Neural cell (in vitro differentiated cells): ENCODE measurements around the gene ENKUR. TPM values are rescaled to one million over a fixed set of nuclear protein-coding genes. Genes with fewer than 3 reads are reported as not detected.

ENCODE experiments used
- H2AFZ ChIP-seq: fragments of 200-600, 300-800 bp; sonication (generic), shearing (Covaris generic); 2 replicates; pipeline ENCODE4 v1.6.0; 2014; ENCODE audit warnings: low read depth, mild to moderate bottlenecking, antibody characterized with exemption, low read length, moderate library complexity
- H3F3A ChIP-seq: fragments of 200-600 bp; shearing (Covaris generic); 2 replicates; pipeline ENCODE4 v1.6.1; 2016; ENCODE audit warnings: mild to moderate bottlenecking, moderate library complexity, mixed read lengths, antibody characterized with exemption, low read length; ENCODE audit not compliant: insufficient read depth, poor library complexity, severe bottlenecking
- H3K27ac ChIP-seq: fragments of 200-600, 300-800 bp; sonication (generic), shearing (Covaris generic); 2 replicates; pipeline ENCODE4 v1.5.1; 2014; ENCODE audit warnings: mild to moderate bottlenecking, low read length, moderate library complexity
- H3K27me3 ChIP-seq: fragments of 300-800, 200-600 bp; sonication (generic), shearing (Covaris generic); 2 replicates; pipeline ENCODE4 v1.6.0; 2014; ENCODE audit warnings: mild to moderate bottlenecking, low read depth, low read length, moderate library complexity; ENCODE audit not compliant: insufficient read depth
- H3K36me3 ChIP-seq: fragments of 300-800, 200-600 bp; sonication (generic), shearing (Covaris generic); 2 replicates; pipeline ENCODE4 v1.5.1; 2014; ENCODE audit warnings: mild to moderate bottlenecking, antibody characterized with exemption, low read length, moderate library complexity; ENCODE audit not compliant: insufficient read depth
- H3K4me2 ChIP-seq: fragments of 300-800, 200-600 bp; sonication (generic), shearing (Covaris generic); 2 replicates; pipeline ENCODE4 v1.6.0; 2014; ENCODE audit warnings: mild to moderate bottlenecking, low read length
- H3K4me3 ChIP-seq: fragments of 300-800, 200-600 bp; sonication (generic), shearing (Covaris generic); 2 replicates; pipeline ENCODE4 v1.5.1; 2014; ENCODE audit warnings: mild to moderate bottlenecking, low read length, moderate library complexity
- H3K79me2 ChIP-seq: fragments of 200-600 bp; shearing (Covaris generic); replicated peaks from 2 replicates; pipeline ENCODE4 v1.6.0; 2014; ENCODE audit warnings: mild to moderate bottlenecking, low read length, moderate library complexity; ENCODE audit not compliant: insufficient read depth
- H3K9ac ChIP-seq: fragments of 300-800, 200-600 bp; sonication (generic), shearing (Covaris generic); 2 replicates; pipeline ENCODE4 v1.6.1; 2016; ENCODE audit warnings: mild to moderate bottlenecking, low read length, mixed read lengths
- H3K9me2 ChIP-seq: fragments of 200-600 bp; shearing (Covaris generic); 2 replicates; pipeline ENCODE4 v1.6.1; 2016; ENCODE audit warnings: mild to moderate bottlenecking, low read length, mixed read lengths; ENCODE audit not compliant: insufficient read depth
- H3K9me3 ChIP-seq: fragments of 200-600, 300-800 bp; sonication (generic), shearing (Covaris generic); 2 replicates; pipeline ENCODE4 v1.6.1; 2016; ENCODE audit warnings: mild to moderate bottlenecking, mixed run types, low read length, moderate library complexity, mixed read lengths
- H4K20me1 ChIP-seq: fragments of 200-600 bp; shearing (Covaris generic); 2 replicates; pipeline ENCODE4 v1.6.1; 2016; ENCODE audit warnings: mild to moderate bottlenecking, mixed run types; ENCODE audit not compliant: insufficient read depth
- CTCF ChIP-seq: fragments of 450-650 bp; IDR thresholded peaks from 2 replicates; pipeline ENCODE4 v1.5.1; 2014; ENCODE audit warnings: antibody characterized with exemption, mild to moderate bottlenecking, moderate library complexity; ENCODE audit not compliant: poor library complexity, severe bottlenecking
- EP300 ChIP-seq: fragments of 450-650 bp; conservative IDR thresholded peaks from 2 replicates; pipeline ENCODE4 v1.6.1; 2014; ENCODE audit warnings: antibody characterized with exemption, mild to moderate bottlenecking, moderate library complexity; ENCODE audit not compliant: poor library complexity, severe bottlenecking
- EZH2 ChIP-seq: fragments of 200-600, 300-800 bp; shearing (Covaris generic), sonication (generic); IDR thresholded peaks from 2 replicates; pipeline ENCODE4 v1.6.1; 2014; ENCODE audit warnings: antibody characterized with exemption, low read length, borderline replicate concordance, mild to moderate bottlenecking; ENCODE audit not compliant: insufficient read depth, poor library complexity, severe bottlenecking
- MXI1 ChIP-seq: fragments of 450-650 bp; conservative IDR thresholded peaks from 2 replicates; pipeline ENCODE4 v1.6.1; 2014; ENCODE audit warnings: antibody characterized with exemption, mild to moderate bottlenecking; ENCODE audit not compliant: poor library complexity, severe bottlenecking
- POLR2AphosphoS5 ChIP-seq: IDR thresholded peaks from 2 replicates; pipeline ENCODE4 v1.6.1; 2012
- RAD21 ChIP-seq: fragments of 450-650 bp; conservative IDR thresholded peaks from 2 replicates; pipeline ENCODE4 v1.6.1; 2014; ENCODE audit warnings: antibody characterized with exemption, mild to moderate bottlenecking, moderate library complexity
- SMC3 ChIP-seq: fragments of 450-650 bp; conservative IDR thresholded peaks from 2 replicates; pipeline ENCODE4 v1.6.1; 2014; ENCODE audit warnings: antibody characterized with exemption, mild to moderate bottlenecking, moderate library complexity; ENCODE audit not compliant: poor library complexity
- TAF1 ChIP-seq: IDR thresholded peaks from 2 replicates; pipeline ENCODE4 v1.6.1; 2012; ENCODE audit warnings: low read depth
- polyA plus RNA-seq: library from polyadenylated mRNA; depleted of rRNA; stranded (reverse); fragments of >200 nt; gene quantifications from 2 replicates; pipeline ENCODE4 v1.2.3, GENCODE V29; 2014
- TF ChIP-seq, protein P1 (sequence below): IDR thresholded peaks from 2 replicates; pipeline ENCODE4 v1.6.1; 2012; ENCODE audit warnings: borderline replicate concordance

The ENKUR gene
- polyA plus RNA-seq, 1 donor from 2014 or later: 2.6 TPM

DNA sequence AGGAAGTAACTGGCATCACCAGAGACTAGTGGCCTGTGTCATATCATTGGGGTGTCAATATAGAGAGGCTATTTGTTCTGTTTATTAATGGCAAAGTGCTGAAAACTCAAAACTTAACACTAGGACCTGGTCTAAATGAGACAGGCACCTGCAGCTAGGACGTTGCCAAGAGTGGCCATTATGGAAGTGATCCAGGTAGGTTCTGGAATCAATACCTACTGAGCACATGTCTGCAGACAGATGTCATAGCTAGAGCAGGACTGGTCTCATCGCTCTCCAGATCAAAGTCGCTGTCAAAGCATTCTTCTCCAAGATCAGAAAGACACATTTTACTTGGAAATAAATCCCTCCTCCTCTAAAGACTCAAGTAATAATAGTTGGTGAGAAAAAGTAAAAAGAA is 40.8 kb upstream of the ENKUR start:
- Histone ChIP-seq H3F3A (no peaks in the 10 kb centered on the region), H3K9me3 (no peaks in the 10 kb centered on the region), H3K27ac (no peak overlapping the region), H3K4me3 (no peak overlapping the region), H3K4me2 (no peak overlapping the region), H3K36me3 (no peaks in the 10 kb centered on the region), H4K20me1 (no peaks in the 10 kb centered on the region), H3K9me2 (no peaks in the 10 kb centered on the region), H3K9ac (no peak overlapping the region), H2AFZ (no peak overlapping the region), H3K79me2 (no peaks in the 10 kb centered on the region), H3K27me3 (no peaks in the 10 kb centered on the region)
- TF ChIP-seq EP300 (no peak), EZH2 (no peak), RAD21 (no peak), SMC3 (no peak), MXI1 (no peak), POLR2AphosphoS5 (no peak), TAF1 (no peak), CTCF (no peak)
- TF ChIP-seq, protein P1, sequence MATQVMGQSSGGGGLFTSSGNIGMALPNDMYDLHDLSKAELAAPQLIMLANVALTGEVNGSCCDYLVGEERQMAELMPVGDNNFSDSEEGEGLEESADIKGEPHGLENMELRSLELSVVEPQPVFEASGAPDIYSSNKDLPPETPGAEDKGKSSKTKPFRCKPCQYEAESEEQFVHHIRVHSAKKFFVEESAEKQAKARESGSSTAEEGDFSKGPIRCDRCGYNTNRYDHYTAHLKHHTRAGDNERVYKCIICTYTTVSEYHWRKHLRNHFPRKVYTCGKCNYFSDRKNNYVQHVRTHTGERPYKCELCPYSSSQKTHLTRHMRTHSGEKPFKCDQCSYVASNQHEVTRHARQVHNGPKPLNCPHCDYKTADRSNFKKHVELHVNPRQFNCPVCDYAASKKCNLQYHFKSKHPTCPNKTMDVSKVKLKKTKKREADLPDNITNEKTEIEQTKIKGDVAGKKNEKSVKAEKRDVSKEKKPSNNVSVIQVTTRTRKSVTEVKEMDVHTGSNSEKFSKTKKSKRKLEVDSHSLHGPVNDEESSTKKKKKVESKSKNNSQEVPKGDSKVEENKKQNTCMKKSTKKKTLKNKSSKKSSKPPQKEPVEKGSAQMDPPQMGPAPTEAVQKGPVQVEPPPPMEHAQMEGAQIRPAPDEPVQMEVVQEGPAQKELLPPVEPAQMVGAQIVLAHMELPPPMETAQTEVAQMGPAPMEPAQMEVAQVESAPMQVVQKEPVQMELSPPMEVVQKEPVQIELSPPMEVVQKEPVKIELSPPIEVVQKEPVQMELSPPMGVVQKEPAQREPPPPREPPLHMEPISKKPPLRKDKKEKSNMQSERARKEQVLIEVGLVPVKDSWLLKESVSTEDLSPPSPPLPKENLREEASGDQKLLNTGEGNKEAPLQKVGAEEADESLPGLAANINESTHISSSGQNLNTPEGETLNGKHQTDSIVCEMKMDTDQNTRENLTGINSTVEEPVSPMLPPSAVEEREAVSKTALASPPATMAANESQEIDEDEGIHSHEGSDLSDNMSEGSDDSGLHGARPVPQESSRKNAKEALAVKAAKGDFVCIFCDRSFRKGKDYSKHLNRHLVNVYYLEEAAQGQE: no peak

- Histone ChIP-seq H3K36me3 (no peaks in the 10 kb centered on the region), H3F3A (no peaks in the 10 kb centered on the region), H4K20me1 (no peaks in the 10 kb centered on the region), H3K9me2 (no peaks in the 10 kb centered on the region), H3K9ac (no peak overlapping the region), H3K9me3 (no peaks in the 10 kb centered on the region), H3K4me2 (no peak overlapping the region), H3K27ac (no peak overlapping the region), H3K79me2 (no peaks in the 10 kb centered on the region), H2AFZ (no peak overlapping the region), H3K27me3 (no peaks in the 10 kb centered on the region), H3K4me3 (no peak overlapping the region)
- TF ChIP-seq POLR2AphosphoS5: no peak
- no peak for TF ChIP-seq RAD21
- no peak for TF ChIP-seq MXI1
- no peak for TF ChIP-seq TAF1
- TF ChIP-seq, protein P1: no peak
- TF ChIP-seq CTCF: no peak
- TF ChIP-seq SMC3: no peak
- TF ChIP-seq EP300: no peak
These were observed 36.1 kb upstream of the ENKUR start for GRCh38 chr10:25052012-25052411.
